Dermis microvascular lymphatic vessel endothelial cell (primary cell): Measurements from ENCODE around the gene KIRREL2. TPM values are rescaled to one million over a fixed set of nuclear protein-coding genes. Genes with fewer than 3 reads are reported as not detected.
"Not testable (repeated sequence)": the region's sequence is repeated elsewhere in the genome, so short reads cannot be mapped to it uniquely, and the experiment has no call there.

Experiments used
- DNase-seq, 2 donors: peaks; one replicate each; pipeline versions ENCODE4 v3.0.0 to v3.0.0-alpha.2; 2010; ENCODE audit warnings: low read depth in 2 of 2
- total RNA-seq: library from RNA; depleted of rRNA; stranded (reverse); fragments of >200 nt; gene quantifications from 2 replicates; pipeline ENCODE4 v1.2.1, GENCODE V29; 2014

KIRREL2 gene
- total RNA-seq, 1 donor from 2014 or later = not detected

GRCh38 chr19:35897706-35898451, 41.2 kb downstream of the KIRREL2 start:
- DNase-seq = no peak

- no peak for DNase-seq
Measured at GRCh38 chr19:35898499-35898809, 41.7 kb downstream of the KIRREL2 start.

GRCh38 chr19:35899547-35900214, 43.0 kb downstream of the KIRREL2 start:
- DNase-seq = peak; percentile 74 to 86

- DNase-seq = no peak
Measured at GRCh38 chr19:35901055-35901644, 44.4 kb downstream of the KIRREL2 start.

- DNase-seq = no peak
Measured at GRCh38 chr19:35901854-35902661, 45.3 kb downstream of the KIRREL2 start, which contains the start of gene HCST. Gene HCST (plus strand): TSS chr19:35902529. CDS start chr19:35902594, 65 bp downstream.

- DNase-seq = no peak
Measured at GRCh38 chr19:35902870-35903475, 46.3 kb downstream of the KIRREL2 start.

- DNase-seq = peak in 1 of 2 donors; percentile 36
Measured at GRCh38 chr19:35903550-35904179, 47.0 kb downstream of the KIRREL2 start.

- no peak for DNase-seq
Measured at GRCh38 chr19:35904311-35905068, 47.8 kb downstream of the KIRREL2 start.

GRCh38 chr19:35905178-35905727, 48.5 kb downstream of the KIRREL2 start:
- no peak for DNase-seq

GRCh38 chr19:35907377-35907745, 50.6 kb downstream of the KIRREL2 start:
- DNase-seq = no peak

GRCh38 chr19:35908010-35908441, 51.3 kb downstream of the KIRREL2 start, which contains the start of gene TYROBP:
Gene TYROBP (minus strand): TSS chr19:35908295. CDS start chr19:35908228, 67 bp downstream.
- DNase-seq = no peak

GRCh38 chr19:35908973-35909683, 52.4 kb downstream of the KIRREL2 start:
- no peak for DNase-seq

GRCh38 chr19:35909684-35910035, 52.9 kb downstream of the KIRREL2 start:
- DNase-seq = no peak

GRCh38 chr19:35910355-35910754, 53.6 kb downstream of the KIRREL2 start:
- DNase-seq = not testable (repeated sequence)

- DNase-seq = no peak
Measured at GRCh38 chr19:35911173-35911572, 54.5 kb downstream of the KIRREL2 start.

- DNase-seq = no peak
Measured at GRCh38 chr19:35911790-35912189, 55.1 kb downstream of the KIRREL2 start.

GRCh38 chr19:35913589-35913988, 56.9 kb downstream of the KIRREL2 start:
- no peak for DNase-seq

- DNase-seq = no peak
Measured at GRCh38 chr19:35915443-35915842, 58.7 kb downstream of the KIRREL2 start.
